Naive thymus-derived CD4-positive, alpha-beta T cell (primary cell): ENCODE data around the gene CTBP2. TPM values are rescaled to one million over a fixed set of nuclear protein-coding genes. Genes with fewer than 3 reads are reported as not detected.

Experiments used
- ATAC-seq: fragments of 150-1000 bp; cut with Tn5 transposase; 2 replicates; pipeline ENCODE4 v1.10.0; 2021; ENCODE audit warnings: mild to moderate bottlenecking, moderate library complexity
- CTCF ChIA-PET: fragments of 350-600 bp; sonication (Branson Sonifier 250); formaldehyde crosslinking; loops from one replicate; lab custom pipeline; 2021; ENCODE audit warnings: antibody characterized with exemption; lab: Charles Lee
- POLR2A ChIA-PET: fragments of 350-600 bp; sonication (Branson Sonifier 250); formaldehyde crosslinking; loops from one replicate; lab custom pipeline; 2021; ENCODE audit warnings: antibody characterized with exemption, inconsistent platforms; lab: Charles Lee
- DNase-seq, 9 donors: peaks; one replicate each; pipeline versions ENCODE4 v3.0.0 to v3.0.0-alpha.2; 2020 to 2022; ENCODE audit warnings: mixed read lengths in 1 of 9
- H3K27ac ChIP-seq: one replicate; pipeline ENCODE4 v1.7.0; 2013; ENCODE audit warnings: mild to moderate bottlenecking, low read depth, low read length, moderate library complexity
- H3K27me3 ChIP-seq, 2 donors: one replicate each; pipeline ENCODE4 v1.7.0; 2013; ENCODE audit warnings: low read length in 2 of 2, mild to moderate bottlenecking in 2 of 2, moderate library complexity in 2 of 2; ENCODE audit not compliant: control insufficient read depth in 2 of 2, insufficient read depth in 2 of 2
- H3K36me3 ChIP-seq, 3 experiments: 1 replicate in 2 of 3; 2 replicates in 1 of 3; pipeline ENCODE4 v1.7.0; 2013; ENCODE audit warnings: low read length in 3 of 3, mild to moderate bottlenecking in 3 of 3, moderate library complexity in 1 of 3; ENCODE audit not compliant: insufficient read depth in 3 of 3, control insufficient read depth in 2 of 3
- H3K4me1 ChIP-seq, 2 donors: one replicate each; pipeline ENCODE4 v1.7.0; 2013; ENCODE audit warnings: low read length in 2 of 2, mild to moderate bottlenecking in 2 of 2, moderate library complexity in 1 of 2; ENCODE audit not compliant: control insufficient read depth in 2 of 2, insufficient read depth in 2 of 2
- H3K4me3 ChIP-seq: 2 replicates; pipeline ENCODE4 v1.7.0; 2013; ENCODE audit warnings: mild to moderate bottlenecking, low read length
- H3K9me3 ChIP-seq, 3 experiments: 1 replicate in 2 of 3; 2 replicates in 1 of 3; pipeline ENCODE4 v1.7.0; 2013; ENCODE audit warnings: low read length in 3 of 3; ENCODE audit not compliant: control insufficient read depth in 2 of 3
- H3K27ac Mint-ChIP-seq, 9 donors: one replicate each; pipeline ENCODE4 v1.8.0; 2020 to 2022; ENCODE audit warnings: mixed read lengths in 9 of 9, mild to moderate bottlenecking in 8 of 9, moderate library complexity in 5 of 9, inconsistent platforms in 2 of 9
- H3K27me3 Mint-ChIP-seq, 5 donors: one replicate each; pipeline ENCODE4 v1.8.0; 2021 to 2022; ENCODE audit warnings: mixed read lengths in 5 of 5, mild to moderate bottlenecking in 1 of 5
- H3K36me3 Mint-ChIP-seq, 5 donors: one replicate each; pipeline ENCODE4 v1.8.0; 2020 to 2022; ENCODE audit warnings: mixed read lengths in 5 of 5, mild to moderate bottlenecking in 3 of 5, inconsistent platforms in 1 of 5
- H3K4me1 Mint-ChIP-seq, 7 donors: one replicate each; pipeline ENCODE4 v1.8.0; 2020 to 2022; ENCODE audit warnings: mixed read lengths in 7 of 7, mild to moderate bottlenecking in 3 of 7, inconsistent platforms in 1 of 7
- H3K4me3 Mint-ChIP-seq, 10 donors: one replicate each; pipeline ENCODE4 v1.8.0; 2020 to 2022; ENCODE audit warnings: mild to moderate bottlenecking in 10 of 10, mixed read lengths in 10 of 10, moderate library complexity in 6 of 10, inconsistent platforms in 2 of 10
- H3K9me3 Mint-ChIP-seq, 11 donors: one replicate each; pipeline ENCODE4 v1.8.0; 2020 to 2022; ENCODE audit warnings: mixed read lengths in 11 of 11, mild to moderate bottlenecking in 4 of 11, inconsistent platforms in 1 of 11, moderate library complexity in 1 of 11
- intact Hi-C, 2 donors: fragments of 100-400 bp; cut with micrococcal nuclease; formaldehyde crosslinking; loops; one replicate each; pipeline ENCODE4 v1.15.1; 2023
- polyA plus RNA-seq, 2 donors: library from polyadenylated mRNA; unstranded; fragments of 300-500 nt; fragmentation: Illumina TruSeq; gene quantifications; one replicate each; pipeline ENCODE4 v1.2.3, GENCODE V29; 2021
- total RNA-seq, 6 experiments: library from RNA in 5 of 6; stranded (reverse) in 5 of 6; gene quantifications; 1 replicate in 5 of 6; 2 replicates in 1 of 6; pipeline ENCODE4 v1.2.3 and lab custom pipeline; 2021 to 2026

The CTBP2 gene
- total and polyA plus RNA-seq, 7 experiments from 2014 or later: 0.05 to 39.5 (median 1.7) TPM; not detected in 1

GRCh38 chr10:125116041-125116649 lies 44.2 kb downstream of the CTBP2 start:
- peaks cover 0 to 5% (median 0%) of the 10 kb centered on the region in 7 donors for H3K4me1 Mint-ChIP-seq
- peaks cover 0 to 4% (median 2%) of the 10 kb centered on the region in 5 donors for H3K27me3 Mint-ChIP-seq
- no peaks in the 10 kb centered on the region for H3K36me3 ChIP-seq
- CTCF ChIA-PET: no interaction called here
- intact Hi-C loops: no loop called here
- no peak overlapping the region for H3K27ac ChIP-seq
- no peaks in the 10 kb centered on the region for H3K9me3 Mint-ChIP-seq
- no peaks in the 10 kb centered on the region for H3K9me3 ChIP-seq
- no peak for ATAC-seq
- H3K4me1 ChIP-seq: no peaks in the 10 kb centered on the region
- no peak overlapping the region for H3K27ac Mint-ChIP-seq
- DNase-seq: no peak
- no peak overlapping the region for H3K4me3 Mint-ChIP-seq
- POLR2A ChIA-PET: no interaction called here
- H3K27me3 ChIP-seq: no peaks in the 10 kb centered on the region
- H3K36me3 Mint-ChIP-seq: no peaks in the 10 kb centered on the region
- no peak overlapping the region for H3K4me3 ChIP-seq

GRCh38 chr10:125115409-125115808 lies 45.0 kb downstream of the CTBP2 start:
- no peak overlapping the region for H3K27ac Mint-ChIP-seq

GRCh38 chr10:125114761-125115391 lies 45.5 kb downstream of the CTBP2 start:
- ATAC-seq (no peak), DNase-seq (no peak)
- H3K27ac ChIP-seq: no peak overlapping the region
- H3K9me3 ChIP-seq: no peaks in the 10 kb centered on the region
- ChIA-PET POLR2A (no interaction called here), CTCF (interaction anchor here (0.6 kb wide), 1 partner anchor 137 kb away, joined by 4 read pairs; no protein-coding TSS in a partner anchor)
- no peaks in the 10 kb centered on the region for H3K36me3 ChIP-seq
- H3K4me3 Mint-ChIP-seq: no peak overlapping the region
- H3K4me1 ChIP-seq: no peaks in the 10 kb centered on the region
- H3K9me3 Mint-ChIP-seq: no peaks in the 10 kb centered on the region
- H3K36me3 Mint-ChIP-seq: no peaks in the 10 kb centered on the region
- peaks cover 0 to 5% (median 0%) of the 10 kb centered on the region in 7 donors for H3K4me1 Mint-ChIP-seq
- H3K27me3 ChIP-seq: no peaks in the 10 kb centered on the region
- peak overlapping the region in 1 of 9 donors; percentile 38 for H3K27ac Mint-ChIP-seq
- peaks cover 0 to 5% (median 4%) of the 10 kb centered on the region in 5 donors for H3K27me3 Mint-ChIP-seq
- H3K4me3 ChIP-seq: no peak overlapping the region
- intact Hi-C loops: no loop called here

More at GRCh38 chr10:125115409-125115808, 45.0 kb downstream of the CTBP2 start:
- ATAC-seq (no peak), DNase-seq (no peak)
- Histone ChIP-seq H3K4me1 (no peaks in the 10 kb centered on the region), H3K9me3 (no peaks in the 10 kb centered on the region), H3K27ac (no peak overlapping the region), H3K36me3 (no peaks in the 10 kb centered on the region), H3K27me3 (no peaks in the 10 kb centered on the region), H3K4me3 (no peak overlapping the region)
- Mint-ChIP-seq H3K4me3 (no peak overlapping the region), H3K4me1 (peaks cover 0 to 5% (median 0%) of the 10 kb centered on the region in 7 donors), H3K9me3 (no peaks in the 10 kb centered on the region), H3K36me3 (no peaks in the 10 kb centered on the region), H3K27me3 (peaks cover 0 to 5% (median 4%) of the 10 kb centered on the region in 5 donors)
- CTCF ChIA-PET: no interaction called here
- intact Hi-C loops: no loop called here
- POLR2A ChIA-PET: no interaction called here

- ChIA-PET CTCF (interaction anchor here (0.6 kb wide), 1 partner anchor 136 kb away, joined by 4 read pairs; no protein-coding TSS in a partner anchor), POLR2A (no interaction called here)
- DNase-seq (no peak), ATAC-seq (no peak)
- no peaks in the 10 kb centered on the region for H3K36me3 Mint-ChIP-seq
- H3K4me1 Mint-ChIP-seq: peaks cover 0 to 5% (median 0%) of the 10 kb centered on the region in 7 donors
- H3K36me3 ChIP-seq: no peaks in the 10 kb centered on the region
- H3K9me3 ChIP-seq: no peaks in the 10 kb centered on the region
- H3K27ac Mint-ChIP-seq: no peak overlapping the region
- no peak overlapping the region for H3K27ac ChIP-seq
- H3K4me3 Mint-ChIP-seq: no peak overlapping the region
- intact Hi-C loops: no loop called here
- no peaks in the 10 kb centered on the region for H3K4me1 ChIP-seq
- no peak overlapping the region for H3K4me3 ChIP-seq
- H3K9me3 Mint-ChIP-seq: no peaks in the 10 kb centered on the region
- no peaks in the 10 kb centered on the region for H3K27me3 ChIP-seq
- H3K27me3 Mint-ChIP-seq: peaks cover 0 to 5% (median 4%) of the 10 kb centered on the region in 5 donors
Observed at GRCh38 chr10:125113691-125114371, 46.5 kb downstream of the CTBP2 start.

GRCh38 chr10:125112697-125113494 lies 47.5 kb downstream of the CTBP2 start:
- Histone ChIP-seq H3K4me1 (no peaks in the 10 kb centered on the region), H3K4me3 (no peak overlapping the region), H3K36me3 (no peaks in the 10 kb centered on the region), H3K27ac (no peak overlapping the region), H3K9me3 (peaks cover 0 to 4% (median 0%) of the 10 kb centered on the region in 3 experiments), H3K27me3 (no peaks in the 10 kb centered on the region)
- no peak overlapping the region for H3K27ac Mint-ChIP-seq
- peaks cover 0 to 3% (median 0%) of the 10 kb centered on the region in 7 donors for H3K4me1 Mint-ChIP-seq
- CTCF ChIA-PET: no interaction called here
- no peak for DNase-seq
- no peak overlapping the region for H3K4me3 Mint-ChIP-seq
- POLR2A ChIA-PET: no interaction called here
- H3K36me3 Mint-ChIP-seq: peaks cover 0 to 2% (median 0%) of the 10 kb centered on the region in 5 donors
- peaks cover 0 to 6% (median under 1%) of the 10 kb centered on the region in 11 donors for H3K9me3 Mint-ChIP-seq
- intact Hi-C loops: no loop called here
- ATAC-seq: no peak
- H3K27me3 Mint-ChIP-seq: peaks cover 0 to 5% (median 0%) of the 10 kb centered on the region in 5 donors

- POLR2A ChIA-PET: no interaction called here
- Mint-ChIP-seq H3K36me3 (peaks cover 0 to 8% (median 0%) of the 10 kb centered on the region in 5 donors), H3K9me3 (peaks cover 0 to 12% (median 3%) of the 10 kb centered on the region in 11 donors), H3K4me1 (no peaks in the 10 kb centered on the region), H3K4me3 (no peak overlapping the region), H3K27me3 (peaks cover 0 to 8% (median 4%) of the 10 kb centered on the region in 5 donors), H3K27ac (no peak overlapping the region)
- ATAC-seq (no peak), DNase-seq (no peak)
- Histone ChIP-seq H3K9me3 (peaks cover 0 to 4% (median 0%) of the 10 kb centered on the region in 3 experiments), H3K4me1 (no peaks in the 10 kb centered on the region), H3K27me3 (no peaks in the 10 kb centered on the region), H3K36me3 (no peaks in the 10 kb centered on the region), H3K4me3 (no peak overlapping the region), H3K27ac (no peak overlapping the region)
- intact Hi-C loops: no loop called here
- CTCF ChIA-PET: no interaction called here
Observed at GRCh38 chr10:125111118-125111727, 49.1 kb downstream of the CTBP2 start.
